WERI-Rb-1 (cell line): ENCODE data around the gene NRXN3.

ENCODE experiments used
- DNase-seq: peaks from one replicate; pipeline ENCODE4 v3.0.0-alpha.2; 2020
- H3K27ac ChIP-seq: fragments of 250-450 bp; sonication (Bioruptor Pico); 2 replicates; pipeline ENCODE4 v1.5.1; 2020; ENCODE audit warnings: mild to moderate bottlenecking, moderate library complexity
- H3K27me3 ChIP-seq: fragments of 250-450 bp; sonication (Bioruptor Pico); 2 replicates; pipeline ENCODE4 v1.5.1; 2021; ENCODE audit warnings: mild to moderate bottlenecking, low read depth, moderate library complexity; ENCODE audit not compliant: insufficient read depth, severe bottlenecking
- H3K36me3 ChIP-seq: fragments of 250-450 bp; sonication (Bioruptor Pico); 2 replicates; pipeline ENCODE4 v1.5.1; 2020; ENCODE audit warnings: mild to moderate bottlenecking, moderate library complexity
- H3K4me3 ChIP-seq: 2 replicates; pipeline ENCODE4 v1.5.1; 2011; ENCODE audit warnings: low read depth, mild to moderate bottlenecking, control low read depth, low read length
- H3K9me3 ChIP-seq: fragments of 250-450 bp; sonication (Bioruptor Pico); 2 replicates; pipeline ENCODE4 v1.5.1; 2021; ENCODE audit warnings: mild to moderate bottlenecking, moderate library complexity; ENCODE audit not compliant: severe bottlenecking
- CTCF ChIP-seq: IDR thresholded peaks from 2 replicates; pipeline ENCODE4 v1.5.1; 2011; ENCODE audit warnings: low read depth, mild to moderate bottlenecking, control low read depth, inconsistent platforms, low read length

Gene NRXN3

DNA sequence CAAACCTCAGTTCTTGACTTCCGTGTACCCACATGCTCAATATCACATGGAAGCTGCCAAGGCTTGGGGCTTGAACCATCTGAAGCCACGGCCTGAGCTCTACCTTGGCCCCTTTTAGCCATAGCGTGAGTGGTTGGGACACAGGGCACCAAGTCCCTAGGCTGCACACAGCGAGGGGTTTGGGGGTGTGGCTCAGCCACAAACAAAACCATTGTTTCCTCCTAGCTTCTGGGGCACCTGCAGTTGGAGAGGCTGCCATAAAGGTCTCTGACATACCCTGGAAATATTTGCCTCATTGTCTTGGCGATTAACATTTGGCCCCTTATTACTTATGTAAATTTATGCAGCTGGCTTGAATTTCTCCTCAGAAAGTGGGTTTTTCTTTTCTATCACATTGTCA lies 628.6 kb downstream of the NRXN3 start:
- Histone ChIP-seq H3K36me3 (no peaks in the 10 kb centered on the region), H3K9me3 (no peaks in the 10 kb centered on the region), H3K27ac (no peak overlapping the region), H3K4me3 (no peak overlapping the region), H3K27me3 (no peaks in the 10 kb centered on the region)
- no peak for DNase-seq
- TF ChIP-seq CTCF: no peak

DNA sequence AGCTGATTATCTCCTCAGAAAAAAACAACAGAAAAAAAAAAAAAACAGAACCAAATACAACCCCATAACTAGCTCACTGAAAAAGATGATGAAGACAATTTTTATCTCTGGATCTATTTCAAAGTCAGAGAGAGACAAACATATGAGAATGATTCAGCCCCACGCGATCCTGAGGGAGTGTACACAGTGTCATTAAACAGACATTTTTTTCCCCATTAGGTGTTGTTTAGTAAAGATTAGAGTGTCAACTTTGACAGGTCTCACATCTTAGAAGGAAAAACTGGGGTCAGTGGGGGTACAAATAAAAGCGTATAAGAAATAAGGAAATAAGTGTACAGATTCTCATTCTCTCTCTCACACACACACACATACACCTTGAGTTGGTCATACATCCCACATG lies 635.4 kb downstream of the NRXN3 start:
- TF ChIP-seq CTCF: no peak

GRCh38 chr14:78823035-78823434 lies 652.9 kb downstream of the NRXN3 start:
- H3K36me3 ChIP-seq: no peaks in the 10 kb centered on the region
- TF ChIP-seq CTCF: no peak
- H3K4me3 ChIP-seq: no peak overlapping the region
- H3K27me3 ChIP-seq: no peaks in the 10 kb centered on the region
- no peak overlapping the region for H3K27ac ChIP-seq
- no peaks in the 10 kb centered on the region for H3K9me3 ChIP-seq
- no peak for DNase-seq

More for the DNA sequence above, 635.4 kb downstream of the NRXN3 start:
- H3K36me3 ChIP-seq: no peaks in the 10 kb centered on the region
- no peaks in the 10 kb centered on the region for H3K9me3 ChIP-seq
- DNase-seq: no peak
- H3K27me3 ChIP-seq: no peaks in the 10 kb centered on the region
- H3K4me3 ChIP-seq: no peak overlapping the region
- no peak overlapping the region for H3K27ac ChIP-seq

- DNase-seq: no peak
- TF ChIP-seq CTCF: no peak
- Histone ChIP-seq H3K9me3 (no peaks in the 10 kb centered on the region), H3K27me3 (no peaks in the 10 kb centered on the region), H3K27ac (no peak overlapping the region), H3K4me3 (no peak overlapping the region), H3K36me3 (no peaks in the 10 kb centered on the region)
Measured at GRCh38 chr14:78823516-78823915, 653.3 kb downstream of the NRXN3 start.

DNA sequence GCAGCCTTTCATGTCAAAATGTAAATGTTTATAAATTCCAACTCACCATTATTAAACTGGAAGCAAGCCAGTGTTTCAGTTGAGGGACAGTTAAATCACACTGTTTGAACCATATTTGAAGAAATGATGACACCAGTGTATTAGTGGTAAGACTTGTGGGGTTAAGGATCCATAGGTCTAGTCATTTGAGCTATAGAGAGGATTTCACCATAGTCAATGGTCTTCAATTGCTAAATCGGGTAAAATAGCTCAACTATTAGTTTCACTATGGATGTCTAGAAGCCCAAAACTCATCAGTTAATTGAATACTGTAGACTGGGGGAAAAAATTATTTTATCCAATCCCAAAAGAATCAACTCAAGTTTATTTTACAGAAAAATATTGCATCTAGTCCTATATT lies 659.1 kb downstream of the NRXN3 start:
- no peak for TF ChIP-seq CTCF
- no peaks in the 10 kb centered on the region for H3K27me3 ChIP-seq
- no peak for DNase-seq
- no peak overlapping the region for H3K4me3 ChIP-seq
- H3K9me3 ChIP-seq: no peaks in the 10 kb centered on the region
- H3K27ac ChIP-seq: no peak overlapping the region
- no peaks in the 10 kb centered on the region for H3K36me3 ChIP-seq

DNA sequence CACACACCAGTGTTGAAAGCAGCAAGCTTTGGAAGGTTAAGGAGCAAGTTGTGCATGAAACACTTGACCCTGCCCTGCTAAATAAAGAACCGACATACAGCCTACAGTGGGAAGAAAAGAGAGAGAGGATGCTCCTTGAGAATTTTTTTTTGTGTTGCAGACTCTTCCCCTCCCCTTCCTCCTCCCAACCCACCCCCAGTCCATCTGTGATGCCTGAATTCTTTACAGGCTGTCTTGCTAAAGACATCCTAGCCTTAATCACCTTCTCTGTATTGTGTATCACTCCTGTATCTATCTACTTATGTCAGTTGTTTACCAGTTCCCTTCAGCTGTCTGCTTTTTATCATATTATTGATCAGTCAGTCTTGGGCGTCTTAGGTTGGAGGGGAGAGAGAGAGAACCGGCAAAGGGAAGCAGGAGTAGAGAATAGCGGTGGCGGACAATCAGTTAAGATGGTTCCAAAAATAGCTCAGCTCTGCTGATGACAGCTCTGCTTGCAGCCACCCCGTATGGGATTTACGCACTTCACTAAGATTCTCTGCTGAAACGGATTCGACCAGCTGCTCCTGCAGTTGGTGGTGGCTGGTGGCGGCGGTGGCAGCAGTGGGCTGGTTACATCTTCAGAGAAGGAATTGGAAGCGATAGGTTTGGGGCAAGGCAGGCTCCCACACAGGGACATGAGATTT lies 664.7 kb downstream of the NRXN3 start:
- peak; percentile 90 for DNase-seq
- Histone ChIP-seq H3K36me3 (no peaks in the 10 kb centered on the region), H3K4me3 (peak overlapping the region; percentile 36), H3K27me3 (no peaks in the 10 kb centered on the region), H3K27ac (peak overlapping the region; percentile 91), H3K9me3 (no peaks in the 10 kb centered on the region)
- no peak for TF ChIP-seq CTCF
